KMS-11 (cell line): ENCODE results near the gene RSF1.
A peak's percentile ranks its signal among the peaks of the same experiment; 100 is the strongest.

Source experiments
- H2AFZ ChIP-seq: fragments of 200-600 bp; sonication (generic); 2 replicates; pipeline ENCODE4 v1.6.1; 2016; ENCODE audit warnings: antibody characterized with exemption, mixed run types, low read depth
- H3K27ac ChIP-seq: fragments of 200-600 bp; sonication (generic); 2 replicates; pipeline ENCODE4 v1.6.1; 2016; ENCODE audit warnings: mild to moderate bottlenecking, mixed run types
- H3K27me3 ChIP-seq: fragments of 200-600 bp; sonication (generic); 2 replicates; pipeline ENCODE4 v1.6.1; 2017; ENCODE audit warnings: mild to moderate bottlenecking, low read depth, mixed run types, moderate library complexity; ENCODE audit not compliant: insufficient read depth
- H3K36me3 ChIP-seq: fragments of 200-600 bp; sonication (generic); 2 replicates; pipeline ENCODE4 v1.6.1; 2017; ENCODE audit warnings: mild to moderate bottlenecking, mixed run types; ENCODE audit not compliant: insufficient read depth
- H3K4me1 ChIP-seq: fragments of 200-600 bp; sonication (generic); 2 replicates; pipeline ENCODE4 v1.6.1; 2016; ENCODE audit warnings: mild to moderate bottlenecking, low read depth, mixed run types; ENCODE audit not compliant: poor library complexity, severe bottlenecking
- H3K4me2 ChIP-seq: fragments of 200-600 bp; sonication (generic); 2 replicates; pipeline ENCODE4 v1.7.0; 2016; ENCODE audit warnings: mild to moderate bottlenecking, mixed run types
- H3K4me3 ChIP-seq: fragments of 200-600 bp; sonication (generic); IDR thresholded peaks from 2 replicates; pipeline ENCODE4 v1.6.1; 2017; ENCODE audit warnings: low read depth, low read length, mixed read lengths; ENCODE audit not compliant: insufficient read depth
- H3K79me2 ChIP-seq: fragments of 200-600 bp; sonication (generic); 2 replicates; pipeline ENCODE4 v1.6.1; 2016; ENCODE audit warnings: low read depth, mixed run types; ENCODE audit not compliant: insufficient read depth
- H3K9ac ChIP-seq: fragments of 200-600 bp; sonication (generic); 2 replicates; pipeline ENCODE4 v1.6.1; 2016; ENCODE audit warnings: mild to moderate bottlenecking, mixed run types
- H4K20me1 ChIP-seq: fragments of 200-600 bp; sonication (generic); 2 replicates; pipeline ENCODE4 v1.6.1; 2016; ENCODE audit warnings: mild to moderate bottlenecking, mixed run types; ENCODE audit not compliant: insufficient read depth
- TF ChIP-seq, protein P1 (sequence below): fragments of 200-600 bp; sonication (generic); conservative IDR thresholded peaks from 2 replicates; pipeline ENCODE4 v1.6.1; 2017; ENCODE audit warnings: low read depth, mild to moderate bottlenecking, antibody characterized with exemption, low read length, moderate library complexity, mixed read lengths

The RSF1 gene

DNA sequence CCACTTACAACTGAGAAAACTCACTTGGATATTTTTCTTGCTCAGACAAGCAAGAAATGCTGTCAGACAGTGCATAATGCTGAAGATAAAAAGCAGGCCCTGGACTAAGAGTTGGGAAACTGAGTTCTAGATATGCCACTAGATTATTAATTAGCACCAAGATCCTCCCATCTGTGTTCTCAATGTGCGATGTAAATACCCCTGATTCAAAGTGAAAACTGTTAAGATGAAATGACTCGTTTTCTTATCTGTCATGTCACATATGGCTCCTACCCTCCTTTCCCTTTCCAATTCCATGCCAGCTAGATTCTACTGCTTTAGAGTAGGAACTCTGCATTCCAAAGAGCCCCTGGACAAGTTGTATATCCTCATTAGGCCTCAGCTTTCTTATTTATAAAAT is 94.0 kb downstream of the RSF1 start:
- Histone ChIP-seq H3K9ac (no peak overlapping the region), H3K4me3 (no peak overlapping the region), H3K4me1 (peaks cover 20% of the 10 kb centered on the region), H2AFZ (no peak overlapping the region), H3K79me2 (no peaks in the 10 kb centered on the region), H3K27ac (no peak overlapping the region), H3K36me3 (no peaks in the 10 kb centered on the region), H3K27me3 (no peaks in the 10 kb centered on the region), H4K20me1 (no peaks in the 10 kb centered on the region), H3K4me2 (no peak overlapping the region)
- TF ChIP-seq, protein P1, sequence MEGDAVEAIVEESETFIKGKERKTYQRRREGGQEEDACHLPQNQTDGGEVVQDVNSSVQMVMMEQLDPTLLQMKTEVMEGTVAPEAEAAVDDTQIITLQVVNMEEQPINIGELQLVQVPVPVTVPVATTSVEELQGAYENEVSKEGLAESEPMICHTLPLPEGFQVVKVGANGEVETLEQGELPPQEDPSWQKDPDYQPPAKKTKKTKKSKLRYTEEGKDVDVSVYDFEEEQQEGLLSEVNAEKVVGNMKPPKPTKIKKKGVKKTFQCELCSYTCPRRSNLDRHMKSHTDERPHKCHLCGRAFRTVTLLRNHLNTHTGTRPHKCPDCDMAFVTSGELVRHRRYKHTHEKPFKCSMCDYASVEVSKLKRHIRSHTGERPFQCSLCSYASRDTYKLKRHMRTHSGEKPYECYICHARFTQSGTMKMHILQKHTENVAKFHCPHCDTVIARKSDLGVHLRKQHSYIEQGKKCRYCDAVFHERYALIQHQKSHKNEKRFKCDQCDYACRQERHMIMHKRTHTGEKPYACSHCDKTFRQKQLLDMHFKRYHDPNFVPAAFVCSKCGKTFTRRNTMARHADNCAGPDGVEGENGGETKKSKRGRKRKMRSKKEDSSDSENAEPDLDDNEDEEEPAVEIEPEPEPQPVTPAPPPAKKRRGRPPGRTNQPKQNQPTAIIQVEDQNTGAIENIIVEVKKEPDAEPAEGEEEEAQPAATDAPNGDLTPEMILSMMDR, result no peak

DNA sequence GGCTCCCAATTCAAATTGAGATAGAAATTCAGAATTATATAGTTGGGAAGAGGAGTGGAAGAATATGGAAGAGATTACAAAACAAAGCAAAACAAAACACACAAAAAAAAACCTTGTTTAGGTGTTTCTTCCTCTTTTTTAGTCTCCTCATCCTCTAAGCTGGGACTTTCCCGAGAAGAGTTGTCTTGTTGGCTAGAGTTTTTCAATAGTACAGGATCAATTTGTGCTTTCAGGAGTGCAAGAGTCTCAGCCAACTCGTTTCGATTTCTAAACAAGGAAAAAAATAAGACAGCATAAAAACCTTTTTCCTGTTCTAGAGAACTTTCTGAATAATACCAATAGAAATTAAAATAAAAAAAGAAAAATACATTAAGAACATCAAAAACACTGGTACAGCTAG is 95.1 kb downstream of the RSF1 start:
- no peak overlapping the region for H2AFZ ChIP-seq
- H3K4me1 ChIP-seq, result peaks cover 20% of the 10 kb centered on the region
- H3K9ac ChIP-seq, result no peak overlapping the region
- peak overlapping the region; percentile 28; the same call in 1 of the 2 replicates for H3K27ac ChIP-seq
- no peak overlapping the region for H3K4me3 ChIP-seq
- H4K20me1 ChIP-seq, result no peaks in the 10 kb centered on the region
- no peaks in the 10 kb centered on the region for H3K36me3 ChIP-seq
- H3K4me2 ChIP-seq, result peak overlapping the region; percentile 41
- TF ChIP-seq, protein P1, result no peak
- H3K27me3 ChIP-seq, result no peaks in the 10 kb centered on the region
- H3K79me2 ChIP-seq, result no peaks in the 10 kb centered on the region

DNA sequence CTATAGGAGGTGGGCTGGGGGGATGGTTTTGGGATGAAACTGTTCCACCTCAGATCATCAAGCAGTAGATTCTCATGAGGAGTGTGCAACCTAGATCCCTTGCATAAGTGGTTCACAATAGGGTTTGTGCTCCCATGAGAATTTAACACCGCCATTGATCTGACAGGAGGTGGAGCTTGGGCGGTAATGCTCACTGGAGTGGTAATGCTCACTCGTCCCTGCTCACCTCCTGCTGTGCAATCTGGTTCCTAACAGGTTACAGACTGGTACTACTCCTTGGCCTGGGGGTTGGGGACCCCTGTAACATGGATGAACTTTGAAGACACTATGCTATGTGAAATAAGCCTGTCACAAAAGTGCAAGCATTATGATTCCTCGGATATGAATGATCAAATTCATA is 95.9 kb downstream of the RSF1 start:
- H3K4me2 ChIP-seq, result no peak overlapping the region
- H2AFZ ChIP-seq, result no peak overlapping the region
- H3K4me1 ChIP-seq, result peaks cover 20% of the 10 kb centered on the region
- no peaks in the 10 kb centered on the region for H4K20me1 ChIP-seq
- TF ChIP-seq, protein P1, result no peak
- H3K9ac ChIP-seq, result no peak overlapping the region
- H3K4me3 ChIP-seq, result no peak overlapping the region
- no peaks in the 10 kb centered on the region for H3K36me3 ChIP-seq
- H3K79me2 ChIP-seq, result no peaks in the 10 kb centered on the region
- H3K27me3 ChIP-seq, result no peaks in the 10 kb centered on the region
- no peak overlapping the region for H3K27ac ChIP-seq

DNA sequence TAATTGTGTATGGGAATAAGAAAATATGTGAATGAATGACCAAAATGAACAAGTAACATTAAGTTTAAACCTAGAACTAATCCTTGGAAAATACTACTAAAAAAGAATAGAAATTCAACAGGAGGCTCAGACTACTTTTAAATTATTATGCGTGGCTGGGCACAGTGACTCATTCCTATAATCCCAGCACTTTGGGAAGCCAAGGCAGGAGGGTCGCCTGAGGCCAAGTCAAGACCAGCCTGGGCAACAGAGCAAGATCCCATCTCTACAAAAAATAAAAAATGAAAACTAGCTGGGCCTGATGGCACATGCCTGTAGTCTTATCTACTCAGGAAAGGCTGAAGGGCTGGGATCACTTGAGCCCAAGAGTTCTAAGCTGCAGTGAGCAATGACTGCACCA is 97.5 kb downstream of the RSF1 start:
- no peak overlapping the region for H2AFZ ChIP-seq
- peaks cover 20% of the 10 kb centered on the region for H3K4me1 ChIP-seq
- no peak overlapping the region for H3K4me3 ChIP-seq
- no peaks in the 10 kb centered on the region for H3K27me3 ChIP-seq
- H3K4me2 ChIP-seq, result no peak overlapping the region
- TF ChIP-seq, protein P1, result no peak
- no peak overlapping the region for H3K27ac ChIP-seq
- H3K36me3 ChIP-seq, result no peaks in the 10 kb centered on the region
- H4K20me1 ChIP-seq, result no peaks in the 10 kb centered on the region
- no peaks in the 10 kb centered on the region for H3K79me2 ChIP-seq
- H3K9ac ChIP-seq, result no peak overlapping the region
